SK-N-MC (cell line): Measurements from ENCODE around the gene IRS1.

Experiments used
- EZH2 ChIP-seq: fragments of 200-600 bp; sonication (generic); IDR thresholded peaks from one replicate; pipeline ENCODE4 v1.6.1; 2017; ENCODE audit warnings: antibody characterized with exemption
- FOXP2 ChIP-seq: optimal IDR thresholded peaks from 2 replicates; pipeline ENCODE3; 2011; ENCODE audit warnings: mild to moderate bottlenecking, moderate library complexity; ENCODE audit not compliant: insufficient read depth; ENCODE audit errors: extremely low read length, control extremely low read depth
- POLR2AphosphoS5 ChIP-seq: IDR thresholded peaks from 2 replicates; pipeline ENCODE4 v1.6.1; 2012; ENCODE audit warnings: mild to moderate bottlenecking, low read depth, low read length, borderline replicate concordance

GRCh38 chr2:226825056-226825455, 25.4 kb upstream of the IRS1 start:
- TF ChIP-seq EZH2 = no peak
- TF ChIP-seq POLR2AphosphoS5 = no peak
- TF ChIP-seq FOXP2 = no peak
